ENCODE data around the gene PDE8A.
"Not testable (repeated sequence)": the region's sequence is repeated elsewhere in the genome, so short reads cannot be mapped to it uniquely, and the experiment has no call there.

The PDE8A gene

GRCh38 chr15:85174521-85174920, 192.9 kb downstream of the PDE8A start:
- DNase-seq (ENCODE audit: low read depth in 2 of 2), result no peak

GRCh38 chr15:85177042-85177515, 195.4 kb downstream of the PDE8A start:
- DNase-seq (ENCODE audit: low read depth in 2 of 2), result not testable (repeated sequence)

DNA sequence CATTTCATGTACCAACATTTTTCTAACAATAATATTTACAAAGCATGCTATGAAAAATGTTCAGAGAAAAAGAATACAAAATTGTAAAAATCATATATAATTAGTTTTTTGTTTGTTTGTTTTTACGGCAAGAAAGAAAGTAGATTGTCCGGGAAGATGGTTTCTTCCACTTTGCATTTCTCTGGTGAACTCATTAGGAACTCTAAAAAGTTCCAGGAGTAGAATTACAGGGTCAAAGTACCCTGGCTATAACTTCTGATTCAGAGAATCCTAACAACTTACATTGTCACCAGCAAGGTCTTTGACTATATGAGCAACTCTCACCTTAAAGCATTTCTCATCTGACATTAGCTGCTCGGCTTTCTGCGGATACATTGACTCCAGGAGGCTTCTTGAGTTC, 196.7 kb downstream of the PDE8A start:
- DNase-seq (ENCODE audit: low read depth in 2 of 2), result no peak

- DNase-seq (ENCODE audit: low read depth in 2 of 2), result no peak
Observed at GRCh38 chr15:85179700-85180099, 198.0 kb downstream of the PDE8A start.

- not testable (repeated sequence) for DNase-seq (ENCODE audit: low read depth in 2 of 2)
Observed at GRCh38 chr15:85185350-85185749, 203.7 kb downstream of the PDE8A start.

DNA sequence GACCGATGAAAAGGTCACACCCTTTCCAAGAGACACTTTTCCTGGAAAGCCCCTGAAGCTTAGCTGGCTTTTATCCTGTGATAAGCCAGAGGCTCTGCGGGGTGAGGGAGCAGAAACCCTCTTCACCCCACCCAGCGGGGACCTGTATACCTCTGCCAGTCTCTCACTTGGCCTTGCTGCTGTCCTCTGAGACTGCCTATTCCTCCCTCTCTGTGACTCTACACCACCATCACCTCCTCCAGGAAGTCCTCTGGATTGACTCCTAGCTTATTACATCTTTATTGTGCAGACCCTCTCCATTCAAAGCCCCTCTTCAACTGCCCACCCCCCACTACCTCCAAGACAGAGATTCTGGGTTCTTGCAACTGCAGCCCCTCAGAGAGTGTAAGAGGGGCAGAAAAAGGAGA, 206.5 kb downstream of the PDE8A start:
- DNase-seq (ENCODE audit: low read depth in 2 of 2), result not testable (repeated sequence)
